Ecto neural progenitor cell (in vitro differentiated cells): ENCODE data around the gene GRK5.
A peak's percentile ranks its signal among the peaks of the same experiment; 100 is the strongest.
"Not testable (repeated sequence)": the region's sequence is repeated elsewhere in the genome, so short reads cannot be mapped to it uniquely, and the experiment has no call there.

ENCODE experiments used
- DNase-seq: peaks from one replicate; pipeline ENCODE4 v3.0.0-alpha.2; 2018; ENCODE audit warnings: low spot score

The GRK5 gene

GRCh38 chr10:119251315-119251708 lies 43.9 kb downstream of the GRK5 start:
- DNase-seq: no peak

GRCh38 chr10:119252051-119252465 lies 44.7 kb downstream of the GRK5 start:
- DNase-seq: no peak

- no peak for DNase-seq
These were observed 45.2 kb downstream of the GRK5 start for GRCh38 chr10:119252470-119253151.

- peak; percentile 57 for DNase-seq
These were observed 46.2 kb downstream of the GRK5 start for GRCh38 chr10:119253433-119254174.

GRCh38 chr10:119254335-119254734 lies 47.0 kb downstream of the GRK5 start:
- DNase-seq: no peak

- DNase-seq: no peak
These were observed 48.7 kb downstream of the GRK5 start for GRCh38 chr10:119256030-119256429.

- DNase-seq: no peak
These were observed 49.5 kb downstream of the GRK5 start for GRCh38 chr10:119256897-119257296.

GRCh38 chr10:119257899-119258419 lies 50.6 kb downstream of the GRK5 start:
- DNase-seq: no peak

GRCh38 chr10:119259345-119259744 lies 52.0 kb downstream of the GRK5 start:
- DNase-seq: no peak

- not testable (repeated sequence) for DNase-seq
These were observed 53.6 kb downstream of the GRK5 start for GRCh38 chr10:119261016-119261415.

- no peak for DNase-seq
These were observed 56.7 kb downstream of the GRK5 start for GRCh38 chr10:119263951-119264617.

GRCh38 chr10:119265691-119266090 lies 58.3 kb downstream of the GRK5 start:
- DNase-seq: no peak

GRCh38 chr10:119267384-119267783 lies 60.0 kb downstream of the GRK5 start:
- no peak for DNase-seq

GRCh38 chr10:119268428-119268827 lies 61.1 kb downstream of the GRK5 start:
- no peak for DNase-seq

- no peak for DNase-seq
These were observed 61.6 kb downstream of the GRK5 start for GRCh38 chr10:119268871-119269506.

- no peak for DNase-seq
These were observed 62.4 kb downstream of the GRK5 start for GRCh38 chr10:119269737-119270136.

GRCh38 chr10:119270762-119271366 lies 63.5 kb downstream of the GRK5 start:
- DNase-seq: no peak

- not testable (repeated sequence) for DNase-seq
These were observed 65.0 kb downstream of the GRK5 start for GRCh38 chr10:119272338-119272734.

- no peak for DNase-seq
These were observed 65.4 kb downstream of the GRK5 start for GRCh38 chr10:119272736-119273135.

GRCh38 chr10:119273413-119273812 lies 66.0 kb downstream of the GRK5 start:
- DNase-seq: no peak

- DNase-seq: no peak
These were observed 67.2 kb downstream of the GRK5 start for GRCh38 chr10:119274519-119275045.

- no peak for DNase-seq
These were observed 67.7 kb downstream of the GRK5 start for GRCh38 chr10:119275085-119275484.
